CD8-positive, alpha-beta memory T cell (primary cell): ENCODE results near the gene CD207. TPM values are rescaled to one million over a fixed set of nuclear protein-coding genes. Genes with fewer than 3 reads are reported as not detected.

Experiments
- CTCF ChIA-PET: fragments of 350-600 bp; sonication (Branson Sonifier 250); formaldehyde crosslinking; loops from one replicate; lab custom pipeline; 2021; ENCODE audit warnings: antibody characterized with exemption; lab: Charles Lee
- POLR2A ChIA-PET: fragments of 350-600 bp; sonication (Branson Sonifier 250); formaldehyde crosslinking; loops from one replicate; lab custom pipeline; 2021; ENCODE audit warnings: antibody characterized with exemption; lab: Charles Lee
- DNase-seq, 5 donors: peaks; one replicate each; pipeline versions ENCODE4 v3.0.0 to v3.0.0-alpha.2; 2020 to 2022; ENCODE audit warnings: mixed read lengths in 1 of 5
- H3K27ac ChIP-seq: one replicate; pipeline ENCODE4 v1.7.0; 2013; ENCODE audit warnings: low read depth, mild to moderate bottlenecking, low read length, moderate library complexity
- H3K27me3 ChIP-seq: 2 replicates; pipeline ENCODE4 v1.7.0; 2013; ENCODE audit warnings: low read length, mild to moderate bottlenecking; ENCODE audit not compliant: insufficient read depth, poor library complexity, severe bottlenecking
- H3K36me3 ChIP-seq: 2 replicates; pipeline ENCODE4 v1.7.0; 2013; ENCODE audit warnings: mild to moderate bottlenecking, low read length, moderate library complexity; ENCODE audit not compliant: insufficient read depth
- H3K4me1 ChIP-seq: 2 replicates; pipeline ENCODE4 v1.7.0; 2013; ENCODE audit warnings: mild to moderate bottlenecking, low read length, moderate library complexity; ENCODE audit not compliant: insufficient read depth
- H3K4me3 ChIP-seq: 2 replicates; pipeline ENCODE4 v1.7.0; 2013; ENCODE audit warnings: mild to moderate bottlenecking, low read length
- H3K9me3 ChIP-seq: 2 replicates; pipeline ENCODE4 v1.7.0; 2013; ENCODE audit warnings: mild to moderate bottlenecking, low read length
- H3K27ac Mint-ChIP-seq, 8 donors: one replicate each; pipeline ENCODE4 v1.8.0; 2020 to 2021; ENCODE audit warnings: mixed read lengths in 8 of 8, mild to moderate bottlenecking in 6 of 8, inconsistent platforms in 3 of 8, moderate library complexity in 3 of 8
- H3K27me3 Mint-ChIP-seq, 2 donors: one replicate each; pipeline ENCODE4 v1.8.0; 2020 to 2021; ENCODE audit warnings: mixed read lengths in 2 of 2, mild to moderate bottlenecking in 1 of 2, moderate library complexity in 1 of 2
- H3K36me3 Mint-ChIP-seq, 3 donors: one replicate each; pipeline ENCODE4 v1.8.0; 2020 to 2021; ENCODE audit warnings: mixed read lengths in 3 of 3, inconsistent platforms in 1 of 3, mild to moderate bottlenecking in 1 of 3
- H3K4me1 Mint-ChIP-seq, 3 donors: one replicate each; pipeline ENCODE4 v1.8.0; 2020 to 2021; ENCODE audit warnings: mixed read lengths in 3 of 3, inconsistent platforms in 1 of 3, mild to moderate bottlenecking in 1 of 3
- H3K4me3 Mint-ChIP-seq, 7 donors: one replicate each; pipeline ENCODE4 v1.8.0; 2020 to 2021; ENCODE audit warnings: mixed read lengths in 7 of 7, mild to moderate bottlenecking in 6 of 7, moderate library complexity in 4 of 7, inconsistent platforms in 2 of 7
- H3K9me3 Mint-ChIP-seq, 5 donors: one replicate each; pipeline ENCODE4 v1.8.0; 2020 to 2022; ENCODE audit warnings: mixed read lengths in 5 of 5, mild to moderate bottlenecking in 3 of 5, moderate library complexity in 2 of 5, inconsistent platforms in 1 of 5
- polyA plus RNA-seq: library from polyadenylated mRNA; unstranded; fragments of 300-500 nt; fragmentation: Illumina TruSeq; gene quantifications from one replicate; pipeline ENCODE4 v1.2.3, GENCODE V29; 2021
- total RNA-seq, 2 experiments: library from RNA; stranded (reverse); gene quantifications; one replicate each; pipeline ENCODE4 v1.2.3, GENCODE V29; 2021

Gene CD207
- total and polyA plus RNA-seq, 3 experiments from 2014 or later: not detected

- peaks cover 0 to 1% (median 0%) of the 10 kb centered on the region in 3 donors for H3K36me3 Mint-ChIP-seq
- H3K4me3 ChIP-seq: no peak overlapping the region
- H3K4me3 Mint-ChIP-seq: no peak overlapping the region
- peak overlapping the region in 1 of 8 donors; percentile 48 for H3K27ac Mint-ChIP-seq
- ChIA-PET CTCF (interaction anchor here (2.1 to 3.0 kb wide), 2 partner anchors 9 to 86 kb away, joined by 12 read pairs; no protein-coding TSS in a partner anchor), POLR2A (no interaction called here)
- no peak overlapping the region for H3K27ac ChIP-seq
- DNase-seq: peak; percentile 34 to 68 (median 59)
- no peaks in the 10 kb centered on the region for H3K4me1 ChIP-seq
- H3K9me3 Mint-ChIP-seq: no peaks in the 10 kb centered on the region
- H3K4me1 Mint-ChIP-seq: peaks cover 2 to 5% (median 4%) of the 10 kb centered on the region in 3 donors
- peaks cover 13% of the 10 kb centered on the region for H3K27me3 ChIP-seq
- H3K27me3 Mint-ChIP-seq: peaks cover 19 to 43% of the 10 kb centered on the region in 2 donors
- H3K9me3 ChIP-seq: no peaks in the 10 kb centered on the region
- no peaks in the 10 kb centered on the region for H3K36me3 ChIP-seq
Observed at GRCh38 chr2:70861777-70862625, 26.4 kb upstream of the CD207 start.

DNA sequence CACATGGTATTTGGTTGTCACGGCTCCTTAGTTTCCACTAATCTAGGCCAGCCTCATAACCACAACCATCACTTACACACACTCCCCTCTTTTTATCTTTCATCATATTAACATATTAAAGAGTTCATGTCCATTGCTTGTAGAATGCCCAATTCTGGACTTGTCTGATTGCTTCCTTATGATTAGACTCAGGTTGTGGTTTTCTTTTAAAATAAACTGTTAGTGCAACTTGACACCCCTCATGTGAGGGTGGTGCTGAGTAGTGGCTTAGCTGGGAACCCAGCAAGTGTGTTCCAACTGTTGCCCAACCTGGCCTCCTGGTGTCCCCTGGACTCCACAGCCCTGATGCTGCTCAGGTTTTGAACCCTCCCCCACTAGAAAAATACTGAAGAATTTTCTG lies 20.1 kb upstream of the CD207 start:
- ChIA-PET CTCF (interaction anchor here (1.4 kb wide), 1 partner anchor 16 kb away, joined by 6 read pairs; no protein-coding TSS in a partner anchor), POLR2A (no interaction called here)
- H3K27me3 Mint-ChIP-seq: peaks cover 8% of the 10 kb centered on the region in 2 donors
- Histone ChIP-seq H3K27ac (no peak overlapping the region), H3K9me3 (no peaks in the 10 kb centered on the region), H3K4me1 (no peaks in the 10 kb centered on the region), H3K36me3 (no peaks in the 10 kb centered on the region), H3K4me3 (no peak overlapping the region), H3K27me3 (no peaks in the 10 kb centered on the region)
- H3K4me3 Mint-ChIP-seq: no peak overlapping the region
- no peaks in the 10 kb centered on the region for H3K9me3 Mint-ChIP-seq
- peaks cover 10 to 16% (median 13%) of the 10 kb centered on the region in 3 donors for H3K4me1 Mint-ChIP-seq
- no peak for DNase-seq
- H3K27ac Mint-ChIP-seq: no peak overlapping the region
- no peaks in the 10 kb centered on the region for H3K36me3 Mint-ChIP-seq

DNA sequence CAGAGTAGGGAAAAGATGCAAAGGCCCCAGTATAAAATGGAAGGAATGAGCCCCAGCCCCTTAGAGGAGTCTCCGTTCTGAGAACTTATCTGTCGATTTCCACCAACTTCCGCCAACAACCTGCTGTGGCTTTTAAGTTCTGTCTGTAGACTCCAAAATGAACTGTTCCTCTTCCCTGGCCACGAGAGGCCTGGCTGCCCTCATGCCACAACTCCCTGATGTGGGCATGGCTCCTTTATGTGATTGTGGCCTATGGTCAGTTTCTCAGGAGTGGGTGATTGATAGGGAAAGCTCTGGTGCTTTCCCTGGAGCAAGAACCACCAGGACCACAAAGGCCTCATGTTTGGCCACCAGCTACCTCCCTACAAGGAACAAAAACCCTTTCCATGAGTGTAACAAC lies 18.8 kb upstream of the CD207 start:
- ChIA-PET CTCF (interaction anchor here (1.4 kb wide), 1 partner anchor 17 kb away, joined by 6 read pairs; no protein-coding TSS in a partner anchor), POLR2A (no interaction called here)
- Mint-ChIP-seq H3K27me3 (peaks cover under 1 to 4% of the 10 kb centered on the region in 2 donors), H3K4me3 (no peak overlapping the region), H3K4me1 (peaks cover 10 to 16% (median 14%) of the 10 kb centered on the region in 3 donors), H3K9me3 (no peaks in the 10 kb centered on the region), H3K27ac (no peak overlapping the region), H3K36me3 (no peaks in the 10 kb centered on the region)
- no peak for DNase-seq
- no peaks in the 10 kb centered on the region for H3K27me3 ChIP-seq
- no peaks in the 10 kb centered on the region for H3K9me3 ChIP-seq
- no peak overlapping the region for H3K4me3 ChIP-seq
- H3K27ac ChIP-seq: no peak overlapping the region
- H3K4me1 ChIP-seq: no peaks in the 10 kb centered on the region
- H3K36me3 ChIP-seq: no peaks in the 10 kb centered on the region

DNA sequence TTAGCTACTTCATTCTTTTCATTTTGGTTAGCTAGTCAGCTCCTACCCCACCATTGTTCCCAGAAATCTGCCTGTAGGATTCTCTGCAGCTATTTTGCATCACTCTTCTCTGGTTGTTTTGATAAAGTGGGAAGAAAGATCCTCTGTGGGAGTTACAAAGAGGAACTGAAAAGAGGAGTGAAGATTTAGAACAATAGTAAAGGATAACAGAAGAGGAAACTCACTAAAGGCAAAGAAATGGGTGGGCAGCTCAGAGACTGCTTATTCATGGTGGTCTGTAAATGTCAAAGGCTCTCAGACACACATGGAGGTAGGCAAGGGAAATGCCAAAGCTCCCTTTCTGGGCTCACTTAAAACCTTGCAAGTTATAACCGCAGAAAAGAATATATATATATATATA lies 17.2 kb upstream of the CD207 start:
- no peak overlapping the region for H3K4me3 ChIP-seq
- H3K4me1 ChIP-seq: no peaks in the 10 kb centered on the region
- Mint-ChIP-seq H3K9me3 (no peaks in the 10 kb centered on the region), H3K4me1 (peaks cover 10 to 16% (median 14%) of the 10 kb centered on the region in 3 donors), H3K27me3 (no peaks in the 10 kb centered on the region), H3K36me3 (no peaks in the 10 kb centered on the region), H3K27ac (peak overlapping the region in 1 of 8 donors; percentile 11), H3K4me3 (no peak overlapping the region)
- no peaks in the 10 kb centered on the region for H3K36me3 ChIP-seq
- ChIA-PET POLR2A (no interaction called here), CTCF (interaction anchor here (0.9 to 1.3 kb wide), 3 partner anchors 10 to 95 kb away, joined by 3 read pairs; no protein-coding TSS in a partner anchor)
- H3K9me3 ChIP-seq: no peaks in the 10 kb centered on the region
- no peaks in the 10 kb centered on the region for H3K27me3 ChIP-seq
- no peak for DNase-seq
- no peak overlapping the region for H3K27ac ChIP-seq

- Histone ChIP-seq H3K9me3 (no peaks in the 10 kb centered on the region), H3K4me3 (no peak overlapping the region), H3K27me3 (no peaks in the 10 kb centered on the region), H3K4me1 (no peaks in the 10 kb centered on the region), H3K36me3 (no peaks in the 10 kb centered on the region), H3K27ac (no peak overlapping the region)
- H3K27ac Mint-ChIP-seq: peak overlapping the region; percentile 7 to 97 (median 43)
- H3K9me3 Mint-ChIP-seq: no peaks in the 10 kb centered on the region
- no peaks in the 10 kb centered on the region for H3K36me3 Mint-ChIP-seq
- ChIA-PET POLR2A (no interaction called here), CTCF (interaction anchor here (0.9 to 1.1 kb wide), 2 partner anchors 9 to 96 kb away, joined by 3 read pairs; no protein-coding TSS in a partner anchor)
- DNase-seq: peak in 2 of 5 donors; percentile 22 to 32
- H3K27me3 Mint-ChIP-seq: no peaks in the 10 kb centered on the region
- H3K4me1 Mint-ChIP-seq: peaks cover 10 to 16% (median 14%) of the 10 kb centered on the region in 3 donors
- H3K4me3 Mint-ChIP-seq: peak overlapping the region in 6 of 7 donors; percentile 1 to 61 (median 6)
Observed at GRCh38 chr2:70851704-70852103, 16.1 kb upstream of the CD207 start.

DNA sequence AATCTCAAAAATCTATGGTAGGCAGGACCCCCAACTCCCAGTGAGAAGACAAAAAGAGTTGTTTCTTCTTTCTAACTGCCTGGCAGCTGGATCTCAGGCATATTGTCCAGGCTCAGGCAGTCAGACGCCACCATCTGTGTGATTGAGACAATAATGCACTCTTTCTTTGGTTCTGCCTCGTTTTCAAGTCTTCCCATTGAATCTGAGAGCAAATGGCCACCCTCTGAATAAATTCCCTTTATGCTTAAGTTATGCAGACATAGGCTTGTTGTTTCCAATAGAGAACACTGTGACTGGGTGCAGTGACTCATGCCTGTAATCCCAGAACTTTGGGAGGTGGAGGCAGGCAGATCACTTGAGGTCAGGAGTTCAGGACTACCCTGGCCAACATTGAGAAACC lies 15.3 kb upstream of the CD207 start:
- H3K9me3 Mint-ChIP-seq: peaks cover 0 to 4% (median 0%) of the 10 kb centered on the region in 5 donors
- H3K4me1 Mint-ChIP-seq: peaks cover 10 to 15% (median 14%) of the 10 kb centered on the region in 3 donors
- POLR2A ChIA-PET: no interaction called here
- CTCF ChIA-PET: no interaction called here
- no peaks in the 10 kb centered on the region for H3K36me3 Mint-ChIP-seq
- no peak overlapping the region for H3K27ac ChIP-seq
- peak overlapping the region in 3 of 8 donors; percentile 10 to 76 (median 67) for H3K27ac Mint-ChIP-seq
- no peaks in the 10 kb centered on the region for H3K36me3 ChIP-seq
- H3K27me3 Mint-ChIP-seq: peaks cover 0 to 4% of the 10 kb centered on the region in 2 donors
- H3K9me3 ChIP-seq: no peaks in the 10 kb centered on the region
- no peak overlapping the region for H3K4me3 Mint-ChIP-seq
- H3K27me3 ChIP-seq: no peaks in the 10 kb centered on the region
- H3K4me3 ChIP-seq: no peak overlapping the region
- DNase-seq: no peak
- H3K4me1 ChIP-seq: no peaks in the 10 kb centered on the region

DNA sequence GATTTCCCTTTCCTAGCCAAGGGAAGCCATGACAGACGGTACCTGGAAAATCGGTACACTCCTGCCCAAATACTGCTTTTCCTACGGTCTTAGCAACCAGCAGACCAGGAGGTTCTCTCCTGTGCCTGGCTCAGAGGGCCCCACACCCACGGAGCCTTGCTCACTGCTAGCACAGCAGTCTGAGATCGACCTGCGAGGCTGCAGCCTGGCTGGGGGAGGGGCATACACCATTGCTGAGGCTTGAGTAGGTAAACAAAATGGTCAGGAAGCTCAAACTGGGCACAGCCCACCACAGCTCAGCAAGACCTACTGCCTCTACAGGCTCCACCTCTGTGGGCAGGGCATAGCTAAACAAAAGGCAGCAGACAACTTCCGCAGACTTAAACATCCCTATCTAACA lies 6.8 kb upstream of the CD207 start:
- no peak overlapping the region for H3K4me3 Mint-ChIP-seq

More for the DNA sequence above, 6.8 kb upstream of the CD207 start:
- Histone ChIP-seq H3K4me1 (no peaks in the 10 kb centered on the region), H3K27ac (no peak overlapping the region), H3K4me3 (no peak overlapping the region), H3K27me3 (no peaks in the 10 kb centered on the region), H3K36me3 (no peaks in the 10 kb centered on the region), H3K9me3 (no peaks in the 10 kb centered on the region)
- POLR2A ChIA-PET: no interaction called here
- no peaks in the 10 kb centered on the region for H3K4me1 Mint-ChIP-seq
- H3K36me3 Mint-ChIP-seq: peaks cover 0 to 4% (median 0%) of the 10 kb centered on the region in 3 donors
- peaks cover 0 to 4% (median 4%) of the 10 kb centered on the region in 5 donors for H3K9me3 Mint-ChIP-seq
- H3K27me3 Mint-ChIP-seq: peaks cover 10 to 40% of the 10 kb centered on the region in 2 donors
- CTCF ChIA-PET: interaction anchor here (1.3 kb wide), 1 partner anchor 10 kb away, joined by 3 read pairs; no protein-coding TSS in a partner anchor
- no peak overlapping the region for H3K27ac Mint-ChIP-seq
- DNase-seq: no peak
